Measurements from ENCODE around the gene ORC5.

DNA sequence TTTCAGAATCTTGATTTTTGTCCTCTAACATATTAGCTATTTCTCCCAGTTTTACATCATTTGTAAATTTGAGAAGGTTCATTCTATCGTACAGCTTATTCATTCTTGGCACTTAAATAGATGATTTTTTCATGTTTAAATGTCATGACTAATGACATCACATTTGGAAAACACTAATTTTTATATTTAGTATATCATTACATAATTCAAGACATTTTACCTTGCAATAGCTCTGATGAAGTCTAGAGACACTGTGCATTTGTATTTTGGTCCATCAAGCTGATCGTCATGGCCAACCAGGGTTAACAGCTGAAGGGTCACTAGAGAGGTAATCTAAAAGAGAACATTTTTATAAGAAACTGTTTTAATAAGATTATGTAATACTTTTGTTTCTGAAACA lies 71.3 kb downstream of the ORC5 start:
- no peak for TF ChIP-seq POLR2A (IDR thresholded peaks at IDR 0.05; ENCODE audit: low read depth, low read length)
- TF ChIP-seq POLR2AphosphoS5 (IDR thresholded peaks at IDR 0.05; ENCODE audit: low read depth, low read length): no peak
